ENCODE results near the gene SLF1.

DNA sequence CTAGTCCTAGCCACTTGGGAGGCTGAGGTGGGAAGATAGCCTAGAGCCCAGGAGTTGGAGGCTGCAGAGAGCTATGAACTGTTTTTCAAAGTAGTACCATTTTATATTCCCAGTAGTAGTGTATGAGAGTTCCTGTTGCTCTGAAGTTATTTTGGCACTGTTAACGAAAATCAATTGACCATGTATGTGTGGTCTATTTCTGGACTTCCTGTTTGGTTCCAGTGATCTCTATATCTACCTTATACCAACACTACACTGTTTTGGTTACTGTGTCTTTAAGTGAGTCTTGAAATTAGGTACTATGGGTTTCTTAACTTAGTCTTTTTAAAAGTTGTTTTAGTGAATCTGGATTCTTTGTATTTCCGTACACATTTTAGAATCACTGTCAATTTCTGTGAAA, 13.6 kb downstream of the SLF1 start:
- TF ChIP-seq, protein P1, sequence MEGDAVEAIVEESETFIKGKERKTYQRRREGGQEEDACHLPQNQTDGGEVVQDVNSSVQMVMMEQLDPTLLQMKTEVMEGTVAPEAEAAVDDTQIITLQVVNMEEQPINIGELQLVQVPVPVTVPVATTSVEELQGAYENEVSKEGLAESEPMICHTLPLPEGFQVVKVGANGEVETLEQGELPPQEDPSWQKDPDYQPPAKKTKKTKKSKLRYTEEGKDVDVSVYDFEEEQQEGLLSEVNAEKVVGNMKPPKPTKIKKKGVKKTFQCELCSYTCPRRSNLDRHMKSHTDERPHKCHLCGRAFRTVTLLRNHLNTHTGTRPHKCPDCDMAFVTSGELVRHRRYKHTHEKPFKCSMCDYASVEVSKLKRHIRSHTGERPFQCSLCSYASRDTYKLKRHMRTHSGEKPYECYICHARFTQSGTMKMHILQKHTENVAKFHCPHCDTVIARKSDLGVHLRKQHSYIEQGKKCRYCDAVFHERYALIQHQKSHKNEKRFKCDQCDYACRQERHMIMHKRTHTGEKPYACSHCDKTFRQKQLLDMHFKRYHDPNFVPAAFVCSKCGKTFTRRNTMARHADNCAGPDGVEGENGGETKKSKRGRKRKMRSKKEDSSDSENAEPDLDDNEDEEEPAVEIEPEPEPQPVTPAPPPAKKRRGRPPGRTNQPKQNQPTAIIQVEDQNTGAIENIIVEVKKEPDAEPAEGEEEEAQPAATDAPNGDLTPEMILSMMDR (IDR thresholded peaks at IDR 0.05; ENCODE audit: control extremely low read depth in 1 of 3, insufficient read depth in 1 of 3, low read depth in 1 of 3, low read length in 3 of 3): no peak
- TF ChIP-seq POLR2A (IDR thresholded peaks at IDR 0.05; ENCODE audit: control extremely low read depth in 1 of 2, low read depth in 2 of 2, low read length in 2 of 2) (no peak), CREB1 (IDR thresholded peaks at IDR 0.05) (no peak)
